NCI-H82 (cell line): ENCODE data around the gene CCDC188.

Experiments
- DNase-seq: peaks from one replicate; lab custom pipeline; 2025; lab: John Stamatoyannopoulos, UW

Gene CCDC188

DNA sequence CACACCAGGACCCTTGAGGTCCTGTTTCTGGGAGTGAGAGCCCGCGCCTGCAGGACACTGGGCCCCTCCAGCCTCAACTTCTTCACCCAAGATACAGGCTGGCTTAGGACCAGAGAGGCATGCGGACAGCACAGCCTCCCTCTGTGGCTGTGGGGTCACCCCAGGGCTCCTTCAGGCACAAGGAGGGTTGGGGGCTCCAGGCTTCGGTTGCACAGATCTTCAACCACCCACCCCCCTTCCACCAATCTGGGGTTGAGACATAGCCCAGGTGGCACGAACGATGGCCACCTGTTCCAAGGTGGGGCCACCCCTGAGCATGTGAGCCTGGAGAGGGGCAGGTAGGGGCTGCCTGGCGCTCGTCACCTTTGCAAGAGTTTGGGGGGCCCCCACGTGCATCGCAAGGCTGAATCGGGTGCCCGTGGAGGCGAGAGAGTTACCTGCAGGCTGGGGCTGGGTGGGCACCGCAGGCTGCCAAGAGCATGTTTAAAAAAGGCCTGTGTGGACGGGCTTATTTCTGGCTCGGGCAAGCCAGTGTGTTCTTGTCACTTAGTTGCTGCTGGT, 18.1 kb downstream of the CCDC188 start:
- no peak for DNase-seq

DNA sequence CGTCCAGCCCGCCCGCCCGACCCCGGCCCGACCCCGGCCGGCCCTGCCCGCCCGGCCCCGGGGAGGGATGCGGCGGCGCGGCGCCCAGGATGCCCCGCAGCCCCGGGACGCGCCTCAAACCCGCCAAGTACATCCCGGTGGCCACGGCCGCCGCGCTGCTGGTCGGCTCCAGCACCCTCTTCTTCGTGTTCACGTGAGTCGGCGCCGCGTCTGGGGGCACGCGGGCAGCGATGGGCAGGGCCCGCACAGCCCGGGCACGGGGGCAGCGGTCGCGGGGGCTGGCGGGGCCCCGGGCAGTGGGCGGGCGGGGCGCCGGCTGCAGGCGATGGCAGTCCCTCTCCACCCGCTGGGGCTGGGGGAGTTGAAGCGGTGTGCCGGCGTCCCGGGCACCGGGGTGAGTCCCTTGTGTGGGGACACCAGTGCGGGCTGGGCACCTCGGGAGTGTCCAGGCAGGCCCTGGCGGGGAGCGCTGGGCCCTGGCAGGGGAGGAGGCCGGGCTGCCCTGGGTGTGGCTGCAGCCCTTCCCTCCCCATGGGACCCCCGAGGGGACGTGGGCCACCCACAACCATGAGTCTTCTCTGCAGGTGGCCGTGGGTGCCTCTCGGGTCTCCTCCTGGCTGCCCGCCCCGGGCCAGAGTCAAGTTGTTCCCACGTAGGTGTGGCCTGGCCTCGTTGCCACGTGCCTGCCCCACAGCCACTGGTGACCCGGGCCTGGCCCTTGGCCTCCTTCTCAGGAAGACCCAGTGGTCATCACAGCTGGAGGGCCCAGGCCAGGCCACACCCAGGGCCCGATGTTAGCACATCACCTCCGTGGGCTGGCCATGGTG, 18.8 kb downstream of the CCDC188 start:
- no peak for DNase-seq

DNA sequence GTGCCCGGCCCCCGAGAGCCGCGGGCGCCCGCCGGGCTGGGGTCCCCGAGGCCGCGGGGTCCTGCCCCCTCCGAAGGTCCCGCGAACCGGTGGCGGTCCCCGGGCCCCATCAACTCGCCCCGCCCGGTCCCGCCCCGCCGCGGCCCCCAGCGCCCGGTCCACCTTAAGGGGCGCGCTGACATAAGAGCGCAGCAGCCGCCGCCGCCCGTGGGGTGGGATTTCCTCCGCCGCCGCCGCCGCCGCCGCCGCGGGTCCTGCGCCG, 19.3 kb downstream of the CCDC188 start, which contains the start of gene ZDHHC8:
Gene ZDHHC8 (plus strand): TSS at position 208 of the 262 bp plus-strand sequence. CDS start 144 bp downstream, outside the sequence.
- DNase-seq, result no peak

DNA sequence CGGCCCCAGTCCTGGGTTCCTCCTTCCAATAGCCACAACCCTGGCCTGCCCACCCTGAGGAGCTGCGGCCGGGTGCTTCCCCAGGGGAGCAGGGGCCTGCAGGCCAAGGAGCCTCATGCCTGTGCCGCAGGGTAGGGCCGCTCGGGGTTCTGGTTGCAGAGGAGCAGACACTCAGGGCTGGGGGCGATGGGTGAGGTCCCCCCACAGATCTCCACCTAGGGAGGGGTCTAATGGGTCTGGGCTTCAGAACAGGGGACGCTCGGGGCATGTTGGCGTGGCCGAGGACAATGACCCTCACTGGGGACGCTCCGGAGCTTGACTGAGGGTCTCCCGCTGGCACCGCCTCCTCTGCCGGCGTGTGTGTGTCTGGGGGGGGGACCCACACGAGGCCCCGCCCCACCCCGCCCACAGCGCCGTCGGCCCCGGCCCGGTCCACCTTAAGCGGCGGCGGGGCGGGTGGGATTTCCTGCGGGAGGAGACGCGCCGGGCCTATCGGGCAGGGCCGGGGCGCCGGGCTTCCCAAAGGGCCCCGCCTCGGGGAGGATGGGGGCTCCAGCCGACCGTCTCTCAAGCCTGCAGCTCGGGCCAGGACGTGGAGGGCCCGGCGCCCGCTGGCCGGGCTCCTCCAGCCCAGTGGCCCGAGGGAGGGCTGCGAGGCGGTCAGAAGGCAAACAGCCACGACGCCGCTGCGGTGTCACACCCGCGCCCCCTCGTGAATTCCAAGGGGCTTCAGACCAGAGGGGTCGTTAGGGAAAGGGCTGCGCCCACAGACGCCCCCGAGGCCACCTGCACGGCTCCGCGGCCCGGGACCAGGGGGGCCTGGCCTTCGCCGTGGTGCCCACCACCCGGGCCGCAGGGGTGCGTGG, 19.9 kb downstream of the CCDC188 start:
- DNase-seq, result peak; percentile 83

DNA sequence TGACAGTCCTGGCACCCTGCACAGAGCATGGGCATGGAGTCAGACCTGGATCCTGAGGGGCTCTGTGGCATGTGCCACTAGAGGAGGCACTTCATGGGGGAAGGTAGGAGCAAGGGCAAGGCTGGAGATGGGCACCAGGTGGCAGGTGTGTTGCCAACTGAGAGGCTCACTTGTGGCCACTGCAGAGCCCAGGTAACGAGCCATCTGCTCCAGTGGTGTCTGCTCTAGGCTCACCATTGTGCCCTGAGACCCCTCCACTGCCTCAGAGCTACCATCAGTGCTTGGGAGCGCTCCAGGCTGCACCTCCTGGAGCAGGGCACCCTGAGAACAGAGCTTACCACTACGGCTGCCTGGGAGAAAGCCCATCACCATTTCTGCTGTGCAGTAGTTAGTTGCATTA, 20.5 kb downstream of the CCDC188 start:
- DNase-seq, result no peak

DNA sequence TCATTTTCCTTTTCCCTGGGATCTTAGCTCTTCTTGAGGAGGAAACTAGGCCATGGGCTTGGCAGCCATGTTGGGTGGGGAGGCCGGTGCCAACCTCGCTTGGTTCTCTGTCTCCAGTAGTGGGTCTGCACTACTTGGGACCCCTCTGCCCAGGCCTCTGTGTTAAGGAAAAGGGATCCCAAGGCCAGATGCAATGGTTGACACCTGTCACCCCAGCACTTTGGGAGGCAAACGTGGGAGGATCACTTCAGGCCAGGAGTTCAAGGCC, 21.2 kb downstream of the CCDC188 start:
- no peak for DNase-seq

DNA sequence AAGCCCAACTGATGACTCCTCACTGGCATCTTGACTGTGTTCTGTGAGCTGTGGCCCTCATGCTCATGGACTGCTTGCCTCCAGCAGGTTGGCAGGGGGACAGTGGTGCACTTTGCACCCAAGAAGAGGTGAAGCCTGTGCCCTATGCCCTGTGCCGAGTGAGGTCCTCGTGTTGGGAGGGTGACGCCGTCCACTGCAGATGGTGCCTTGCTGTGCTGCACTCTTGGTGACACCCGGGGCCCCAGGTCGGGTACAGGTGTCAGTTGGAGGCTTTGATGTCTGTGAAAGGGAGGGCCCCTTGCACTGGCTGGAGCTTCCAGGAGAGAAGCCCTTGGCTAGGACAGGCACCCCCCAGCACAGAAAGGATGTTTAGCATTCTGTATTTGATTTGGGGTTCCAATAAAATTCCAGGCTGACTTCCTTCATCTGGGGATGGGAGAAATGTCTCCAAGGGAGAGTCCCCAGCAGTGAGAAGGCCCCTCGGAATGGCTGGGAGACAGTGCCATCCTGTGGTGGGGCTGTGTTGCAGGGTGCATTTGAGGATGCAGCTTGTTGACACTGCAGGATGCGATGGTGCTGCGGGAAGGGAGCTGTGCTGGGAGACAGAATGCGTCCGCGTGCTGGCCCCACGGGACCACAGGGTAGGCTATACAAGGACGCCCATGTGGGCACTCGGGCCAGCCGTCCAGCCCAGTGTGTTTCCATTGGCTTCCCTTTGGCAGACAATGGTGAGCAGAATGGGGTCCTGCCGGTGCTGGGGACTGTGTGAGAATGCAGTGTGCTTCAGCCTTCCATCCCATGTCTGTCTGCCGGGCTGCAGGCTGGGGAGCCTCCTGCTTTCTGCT, 21.7 kb downstream of the CCDC188 start:
- DNase-seq, result peak; percentile 78

DNA sequence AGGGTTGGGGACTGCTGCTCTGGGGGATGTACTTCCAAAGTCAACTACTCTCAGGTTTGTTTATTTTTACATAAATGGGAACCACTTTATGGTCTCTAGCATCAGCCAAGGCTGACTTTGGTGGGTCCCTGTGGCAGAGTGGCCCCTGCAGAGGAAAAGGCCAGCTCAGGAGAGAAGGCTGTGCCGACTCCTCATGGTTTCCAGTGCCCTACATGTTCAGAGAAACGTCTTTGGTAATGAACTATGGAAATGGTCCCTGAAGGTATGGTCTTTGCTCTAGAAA, 22.3 kb downstream of the CCDC188 start:
- no peak for DNase-seq

DNA sequence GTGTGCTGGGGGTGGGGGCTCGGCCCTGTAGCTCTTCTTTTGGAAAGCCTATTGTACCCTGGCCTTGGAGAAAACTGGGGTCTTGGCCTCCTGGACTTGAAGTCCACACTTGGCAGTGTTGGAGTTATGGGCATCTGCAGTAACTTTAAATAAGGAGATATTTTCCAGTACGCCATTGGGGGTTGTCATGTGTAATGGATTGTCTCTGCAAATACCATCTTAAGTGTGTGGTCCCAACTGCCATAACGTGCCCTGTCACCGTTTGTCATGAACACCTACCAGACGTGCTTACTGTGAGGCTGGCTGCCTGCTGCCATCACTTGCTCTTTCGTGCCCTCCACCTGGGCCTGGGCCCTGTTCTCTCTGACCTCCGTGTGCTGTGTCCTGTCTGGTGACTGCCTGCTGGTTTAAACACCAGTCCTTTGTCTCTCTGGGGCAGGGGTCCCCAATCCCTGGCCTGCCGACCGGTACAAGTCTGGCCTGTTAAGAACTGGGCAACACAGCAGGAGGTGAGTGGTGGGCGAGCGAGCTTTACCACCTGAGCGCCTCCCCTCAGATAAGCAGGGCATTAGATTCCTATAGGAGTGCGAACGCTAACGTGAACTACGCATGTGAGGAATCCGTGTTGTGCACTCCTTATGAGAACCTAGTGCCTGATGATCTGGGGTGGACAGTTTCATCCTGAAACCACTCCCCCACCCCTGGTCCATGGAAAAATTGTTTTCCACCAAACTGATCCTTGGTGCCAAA, 22.8 kb downstream of the CCDC188 start:
- peak; percentile 41 for DNase-seq

DNA sequence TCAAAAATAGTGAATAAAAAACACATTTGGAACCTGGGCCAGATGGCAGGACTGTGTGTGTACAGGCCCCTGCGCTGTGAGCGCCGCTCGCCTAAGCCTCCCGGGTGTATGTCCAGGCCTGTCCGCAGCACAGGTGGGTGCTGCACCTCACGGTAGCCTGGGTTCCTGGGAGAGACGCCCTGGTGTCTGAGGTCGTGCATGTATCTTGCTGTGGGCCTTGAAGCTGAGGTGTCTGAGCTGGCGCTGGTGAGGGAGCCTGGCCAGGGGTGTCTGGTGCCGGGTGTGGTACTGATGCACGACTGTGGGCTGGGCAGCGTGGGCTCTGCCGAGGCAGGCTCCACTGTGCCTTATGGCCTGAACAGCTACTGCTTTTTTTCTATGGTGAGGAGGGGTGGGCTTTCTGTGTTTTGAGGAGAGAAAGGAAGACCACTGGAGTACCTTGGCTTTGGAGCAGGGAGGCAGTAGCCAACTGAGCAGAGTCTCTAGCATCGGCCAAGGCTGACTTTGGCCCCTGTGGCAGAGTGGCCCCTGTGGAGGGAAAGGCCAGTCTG, 23.5 kb downstream of the CCDC188 start:
- DNase-seq, result no peak

DNA sequence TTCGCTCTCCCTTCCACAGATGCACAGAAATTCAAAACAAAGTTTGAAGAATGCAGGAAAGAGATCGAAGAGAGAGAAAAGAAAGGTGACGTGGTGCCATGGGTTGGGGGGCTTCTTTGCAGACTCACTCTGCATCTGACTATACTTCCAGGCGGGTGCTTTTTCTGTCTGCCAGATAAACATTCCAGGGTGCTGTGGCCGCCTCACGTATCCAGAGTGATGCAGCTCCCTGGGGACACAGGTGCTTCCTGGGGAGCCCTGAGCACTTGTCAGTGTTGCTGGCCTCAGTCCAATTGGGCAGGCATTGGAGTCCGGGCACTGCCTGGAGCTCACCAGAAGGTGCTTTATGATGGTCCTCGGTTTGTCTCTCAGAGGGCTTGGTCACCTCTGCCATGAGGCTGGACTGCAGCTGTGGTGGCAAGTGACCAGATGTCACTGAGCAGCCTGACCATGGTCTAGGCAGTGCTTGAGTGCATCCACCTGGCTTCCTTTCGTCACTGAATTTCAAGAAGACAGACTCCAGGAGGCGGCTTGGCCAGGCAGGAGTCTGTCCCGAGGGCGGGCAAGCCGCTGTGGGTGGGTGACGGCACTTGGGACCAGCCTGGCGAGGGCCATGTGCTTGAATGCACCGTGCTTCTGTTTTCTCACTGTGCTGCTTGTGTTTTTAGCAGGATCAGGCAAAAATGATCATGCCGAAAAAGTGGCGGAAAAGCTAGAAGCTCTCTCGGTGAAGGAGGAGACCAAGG, 24.4 kb downstream of the CCDC188 start:
- no peak for DNase-seq

DNA sequence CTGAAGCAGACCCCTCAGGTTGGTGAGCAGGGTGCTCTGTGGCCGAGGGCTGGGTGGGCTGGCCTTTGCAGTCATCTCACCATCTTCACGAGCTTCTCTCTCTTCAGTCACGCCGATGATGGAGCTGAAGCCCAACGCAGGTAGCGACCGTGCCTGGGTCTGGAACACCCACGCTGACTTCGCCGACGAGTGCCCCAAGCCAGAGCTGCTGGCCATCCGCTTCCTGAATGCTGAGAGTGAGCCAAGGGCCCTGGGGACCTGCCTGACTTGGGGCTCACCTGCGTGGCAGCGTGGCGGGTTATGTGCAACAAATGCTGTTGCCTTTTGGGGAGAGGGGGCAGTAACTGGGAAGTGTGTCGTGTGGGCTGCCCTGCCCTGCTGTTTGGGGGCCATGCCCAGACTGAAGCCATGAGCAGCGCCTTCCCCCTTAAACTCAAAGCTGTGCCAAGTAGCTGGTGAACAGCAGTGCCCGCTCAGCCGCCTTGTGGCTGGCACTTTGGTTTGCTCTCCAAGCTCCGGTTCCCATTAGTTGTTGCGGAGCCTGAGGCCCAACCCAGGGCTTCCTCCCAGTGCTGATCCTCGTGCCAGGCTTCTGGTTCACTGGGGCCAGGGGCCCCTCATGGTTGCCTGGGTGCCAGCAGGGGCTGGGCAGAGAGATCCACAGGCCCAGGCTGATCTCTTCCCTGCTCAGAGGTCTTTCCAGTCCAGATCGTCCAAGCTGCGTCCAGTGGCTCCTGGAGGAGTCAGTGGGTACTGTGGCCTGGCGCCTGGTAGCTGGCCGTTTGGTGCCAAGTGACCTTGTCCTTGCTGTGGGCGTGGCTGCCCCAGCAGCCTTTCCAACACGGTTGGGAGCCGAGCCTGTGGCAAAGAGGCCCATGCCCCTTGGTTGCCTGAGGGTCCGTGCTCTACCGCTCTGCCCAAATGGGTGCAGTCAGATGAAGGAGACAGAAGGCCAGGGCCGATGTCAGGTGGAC, 25.4 kb downstream of the CCDC188 start:
- no peak for DNase-seq

DNA sequence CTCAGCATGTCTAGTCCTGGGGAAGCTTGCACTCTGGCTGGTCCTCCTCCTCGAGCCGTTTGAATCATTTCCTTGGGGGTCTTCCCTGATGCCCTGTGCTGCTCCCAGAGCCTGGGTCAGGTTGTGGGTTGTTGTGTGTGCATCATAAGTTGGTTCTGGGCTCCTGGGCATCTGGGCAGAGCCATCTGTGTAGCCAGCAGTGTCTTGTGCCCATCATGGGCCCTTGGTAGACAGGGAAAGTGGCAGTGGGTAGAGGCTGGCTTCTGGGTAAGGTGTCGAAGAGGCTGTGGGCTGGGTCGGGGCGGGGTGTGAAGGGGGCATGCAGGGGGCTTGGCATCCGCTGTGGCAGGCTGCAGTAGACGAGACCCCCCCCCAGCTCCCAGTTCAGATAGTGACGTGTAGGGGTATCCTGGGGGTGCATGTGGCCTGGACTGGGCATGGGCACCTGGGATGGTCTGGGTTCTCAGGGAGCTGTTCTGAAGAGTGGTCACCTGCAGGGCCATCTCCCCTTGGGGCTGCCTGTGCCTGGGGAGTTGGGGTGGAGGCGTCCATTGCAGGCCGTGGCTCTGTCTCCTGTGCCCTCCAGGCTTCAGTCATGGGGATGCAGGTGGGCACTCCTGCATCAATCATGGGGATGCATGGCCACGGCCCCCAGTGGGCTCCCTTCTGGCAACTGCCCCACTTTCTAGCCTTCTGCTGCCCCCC, 26.6 kb downstream of the CCDC188 start:
- no peak for DNase-seq

DNA sequence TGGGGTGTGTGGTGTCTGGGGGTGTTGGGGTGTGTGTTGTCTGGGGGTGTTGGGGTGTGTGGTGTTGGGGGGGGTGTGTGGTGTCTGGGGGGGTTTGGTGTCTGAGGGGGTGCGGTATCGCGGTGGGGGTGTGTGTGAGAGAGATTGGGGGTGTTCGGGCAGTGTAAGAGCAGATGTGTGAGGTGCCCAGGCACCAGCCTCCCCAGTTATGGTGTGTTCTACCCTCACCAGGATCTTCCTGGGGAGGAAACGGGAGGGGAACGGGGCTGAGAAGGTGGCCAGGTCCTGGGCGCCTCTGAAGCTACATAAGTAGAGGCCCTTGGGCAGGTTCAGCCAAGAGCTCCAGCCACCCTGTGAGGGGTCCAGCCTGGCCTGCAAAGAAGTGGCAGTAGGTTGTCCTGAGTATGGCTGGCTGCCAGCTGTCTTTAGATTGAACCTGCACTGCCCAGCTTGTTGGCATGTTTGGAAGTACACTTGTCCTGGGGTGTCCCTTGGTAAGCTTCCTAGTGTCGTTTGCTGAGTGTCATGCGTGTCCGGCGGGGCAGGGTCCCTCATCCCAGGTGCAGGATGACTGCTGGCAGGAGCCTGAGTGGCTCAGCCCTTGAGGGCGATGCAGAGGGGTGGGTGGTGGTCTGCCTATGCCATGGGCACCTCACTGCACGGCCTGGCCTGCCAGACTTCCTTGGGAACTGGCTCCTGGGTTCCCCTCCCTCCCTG, 27.3 kb downstream of the CCDC188 start:
- no peak for DNase-seq

DNA sequence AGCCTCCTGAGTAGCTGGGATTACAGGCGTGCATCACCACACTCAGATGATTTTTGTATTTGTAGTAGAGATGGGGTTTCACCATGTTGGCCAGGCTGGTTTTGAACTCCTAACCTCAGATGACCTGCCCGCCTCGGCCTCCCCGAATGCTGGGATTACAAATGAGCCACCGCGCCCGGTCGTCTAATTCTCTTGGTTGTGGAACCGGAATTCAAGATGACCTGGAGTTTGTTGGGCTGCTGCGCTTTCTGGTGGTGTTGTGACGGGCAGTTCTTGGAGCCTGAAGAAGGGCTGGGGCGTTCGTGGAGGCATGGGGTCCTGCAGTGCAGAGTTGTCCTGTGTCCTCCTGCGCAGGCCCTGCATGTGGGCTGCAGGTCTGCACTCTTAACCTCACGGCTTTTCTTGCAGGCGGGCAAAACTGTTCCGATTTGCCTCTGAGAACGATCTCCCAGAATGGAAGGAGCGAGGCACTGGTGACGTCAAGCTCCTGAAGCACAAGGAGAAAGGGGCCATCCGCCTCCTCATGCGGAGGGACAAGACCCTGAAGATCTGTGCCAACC, 28.9 kb downstream of the CCDC188 start:
- DNase-seq, result no peak

DNA sequence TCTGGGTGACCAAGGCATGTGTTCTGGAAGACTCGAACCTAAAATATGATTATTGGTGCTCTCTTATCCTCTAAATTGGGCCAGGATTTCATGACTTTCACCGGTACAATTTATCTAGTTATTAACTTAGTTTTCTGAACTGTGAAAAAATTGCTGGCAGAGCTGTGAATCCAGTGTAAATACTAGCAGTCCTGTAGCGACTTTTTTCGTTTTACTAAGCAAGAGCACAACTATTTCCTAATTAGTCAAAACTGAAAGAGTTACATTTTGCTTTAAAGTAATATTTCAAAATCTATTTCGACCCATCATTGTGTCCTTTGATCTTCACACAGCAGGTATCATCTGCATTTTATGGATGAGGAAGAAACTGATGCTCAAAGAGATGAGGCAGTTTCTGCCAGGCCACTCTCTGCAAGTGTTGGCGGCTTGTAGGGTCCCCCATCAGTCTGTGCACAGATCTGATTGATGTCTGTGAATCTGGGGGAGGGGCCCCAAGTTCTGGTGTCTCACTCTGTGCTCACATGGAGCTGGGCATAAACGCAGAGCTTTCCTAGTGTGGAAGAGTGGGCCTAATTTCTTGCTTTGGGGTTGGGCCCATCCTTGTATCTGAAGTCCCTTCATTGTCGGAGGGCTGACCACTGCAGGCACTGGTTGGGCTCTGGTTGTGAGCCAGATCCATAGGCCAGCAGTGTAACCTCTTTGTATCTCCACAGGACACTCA, 32.4 kb downstream of the CCDC188 start:
- DNase-seq, result peak; percentile 27

DNA sequence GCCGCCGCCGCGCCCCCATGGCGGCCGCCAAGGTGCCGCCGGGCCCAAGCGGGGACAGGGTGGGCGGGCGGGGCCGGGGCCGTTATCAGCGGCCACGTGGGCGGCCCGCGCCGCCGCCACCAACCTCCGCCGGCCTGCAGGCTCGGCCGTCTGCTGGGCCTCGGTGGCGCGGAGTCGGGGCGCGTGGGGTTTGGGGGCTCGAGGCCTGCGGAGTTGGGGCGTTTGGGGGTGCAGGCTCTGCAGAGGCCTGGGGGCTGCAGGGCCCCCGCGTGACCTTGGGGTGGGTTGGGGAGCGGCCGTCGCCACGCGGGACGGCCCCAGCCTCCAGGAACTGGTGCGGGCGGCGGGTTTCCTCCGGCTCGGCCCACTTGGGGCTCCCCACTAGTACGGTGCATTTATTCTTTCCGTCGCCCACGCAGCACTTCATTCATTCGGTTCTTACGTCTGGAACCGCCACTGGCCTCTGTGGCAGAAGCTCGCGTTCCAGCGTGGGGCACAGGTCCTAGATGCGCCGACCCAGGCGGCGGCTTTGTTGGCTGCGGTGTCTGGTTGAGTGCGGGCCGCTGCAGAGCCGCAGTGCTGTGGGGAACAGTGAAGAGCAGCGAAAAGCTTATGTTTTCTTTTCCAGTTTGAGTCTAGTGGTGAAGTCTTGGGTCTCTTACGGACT, 33.1 kb downstream of the CCDC188 start:
- DNase-seq, result peak; percentile 35
